ENCODE results near the gene RAVER2.
"Not testable (repeated sequence)": the region's sequence is repeated elsewhere in the genome, so short reads cannot be mapped to it uniquely, and the experiment has no call there.

Gene RAVER2

GRCh38 chr1:64748222-64748621, 3.3 kb downstream of the RAVER2 start:
- no peak for DNase-seq (ENCODE audit: low read depth in 2 of 2)

- no peak for DNase-seq (ENCODE audit: low read depth in 2 of 2)
Measured at GRCh38 chr1:64748706-64749105, 3.8 kb downstream of the RAVER2 start.

GRCh38 chr1:64750092-64750491, 5.2 kb downstream of the RAVER2 start:
- no peak for DNase-seq (ENCODE audit: low read depth in 2 of 2)

GRCh38 chr1:64750875-64751274, 6.0 kb downstream of the RAVER2 start:
- no peak for DNase-seq (ENCODE audit: low read depth in 2 of 2)

- DNase-seq (ENCODE audit: low read depth in 2 of 2) = no peak
Measured at GRCh38 chr1:64754173-64754572, 9.3 kb downstream of the RAVER2 start.

GRCh38 chr1:64755361-64755760, 10.5 kb downstream of the RAVER2 start:
- no peak for DNase-seq (ENCODE audit: low read depth in 2 of 2)

- no peak for DNase-seq (ENCODE audit: low read depth in 2 of 2)
Measured at GRCh38 chr1:64756770-64757169, 11.9 kb downstream of the RAVER2 start.

GRCh38 chr1:64757213-64757612, 12.3 kb downstream of the RAVER2 start:
- DNase-seq (ENCODE audit: low read depth in 2 of 2) = no peak

- DNase-seq (ENCODE audit: low read depth in 2 of 2) = no peak
Measured at GRCh38 chr1:64758233-64758632, 13.4 kb downstream of the RAVER2 start.

GRCh38 chr1:64759968-64760367, 15.1 kb downstream of the RAVER2 start:
- DNase-seq (ENCODE audit: low read depth in 2 of 2) = no peak

GRCh38 chr1:64765012-64765411, 20.1 kb downstream of the RAVER2 start:
- no peak for DNase-seq (ENCODE audit: low read depth in 2 of 2)

GRCh38 chr1:64765826-64766225, 21.0 kb downstream of the RAVER2 start:
- no peak for DNase-seq (ENCODE audit: low read depth in 2 of 2)

GRCh38 chr1:64766429-64766828, 21.6 kb downstream of the RAVER2 start:
- no peak for DNase-seq (ENCODE audit: low read depth in 2 of 2)

GRCh38 chr1:64769482-64769881, 24.6 kb downstream of the RAVER2 start:
- no peak for DNase-seq (ENCODE audit: low read depth in 2 of 2)

- DNase-seq (ENCODE audit: low read depth in 2 of 2) = no peak
Measured at GRCh38 chr1:64769971-64770370, 25.1 kb downstream of the RAVER2 start.

GRCh38 chr1:64773306-64773705, 28.4 kb downstream of the RAVER2 start:
- not testable (repeated sequence) for DNase-seq (ENCODE audit: low read depth in 2 of 2)

- DNase-seq (ENCODE audit: low read depth in 2 of 2) = no peak
Measured at GRCh38 chr1:64775113-64775512, 30.2 kb downstream of the RAVER2 start.

- DNase-seq (ENCODE audit: low read depth in 2 of 2) = not testable (repeated sequence)
Measured at GRCh38 chr1:64782044-64782443, 37.2 kb downstream of the RAVER2 start.

GRCh38 chr1:64782848-64783247, 38.0 kb downstream of the RAVER2 start:
- not testable (repeated sequence) for DNase-seq (ENCODE audit: low read depth in 2 of 2)

GRCh38 chr1:64790832-64791487, 46.1 kb downstream of the RAVER2 start:
- no peak for DNase-seq (ENCODE audit: low read depth in 2 of 2)

GRCh38 chr1:64798872-64799271, 54.0 kb downstream of the RAVER2 start:
- DNase-seq (ENCODE audit: low read depth in 2 of 2) = no peak

- no peak for DNase-seq (ENCODE audit: low read depth in 2 of 2)
Measured at GRCh38 chr1:64801851-64802523, 57.1 kb downstream of the RAVER2 start.

GRCh38 chr1:64809309-64809708, 64.4 kb downstream of the RAVER2 start:
- DNase-seq (ENCODE audit: low read depth in 2 of 2) = no peak

GRCh38 chr1:64810001-64810400, 65.1 kb downstream of the RAVER2 start:
- DNase-seq (ENCODE audit: low read depth in 2 of 2) = no peak

All from activated CD4-positive, alpha-beta T cell treated with anti-CD3 and anti-CD28 coated beads for 24 hours (primary cell).